ENCODE results near the gene NR1H2.
A peak's percentile ranks its signal among the peaks of the same experiment; 100 is the strongest.

DNA sequence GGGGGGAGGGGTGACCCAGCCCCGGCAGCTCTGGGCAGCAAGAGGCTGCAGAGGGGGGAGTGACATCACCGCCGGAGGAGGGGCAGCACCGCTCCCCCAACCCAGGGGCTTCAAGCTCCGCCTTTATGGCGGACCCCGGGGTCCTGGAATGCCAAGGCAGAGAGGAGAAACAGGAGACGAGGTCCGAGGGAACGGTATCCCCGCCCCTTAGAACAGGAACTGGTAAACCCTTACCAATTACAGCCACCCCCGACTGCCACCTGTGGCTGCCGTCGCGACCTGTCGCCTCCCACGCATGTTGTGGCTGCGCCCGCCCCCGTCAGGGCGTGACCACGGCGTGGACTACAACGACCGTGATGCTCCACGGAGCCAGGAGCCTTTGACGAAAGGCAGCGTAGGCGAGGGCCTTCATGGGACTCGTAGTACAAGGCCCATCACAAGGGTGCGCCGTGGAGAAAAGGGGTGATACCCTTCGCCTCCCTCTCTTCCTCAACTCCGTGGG, 43.0 kb upstream of the NR1H2 start:
- TF ChIP-seq POLR2A (IDR thresholded peaks at IDR 0.05; ENCODE audit: low read depth, low read length) = peak; percentile 55; the same call in 1 of the 2 replicates
- TF ChIP-seq POLR2AphosphoS5 (IDR thresholded peaks at IDR 0.05; ENCODE audit: low read depth, low read length) = no peak; the same call in 1 of the 2 replicates
- no peak for TF ChIP-seq TAF1 (IDR thresholded peaks at IDR 0.05; ENCODE audit: borderline replicate concordance, low read depth, low read length)

All from GM12892 (cell line).